SK-N-SH (cell line): Measurements from ENCODE around the gene UTP11.

Source experiments
- CTCF ChIP-seq: fragments of 200-600 bp; sonication (generic); IDR thresholded peaks from 2 replicates; pipeline ENCODE4 v1.6.1; 2017; ENCODE audit warnings: antibody characterized with exemption, mild to moderate bottlenecking, moderate library complexity
- EP300 ChIP-seq, 2 experiments: IDR thresholded peaks; 2 replicates each; pipeline versions ENCODE4 v1.4.0 to v1.6.1; 2012; ENCODE audit warnings: borderline replicate concordance in 1 of 2, low read depth in 1 of 2, low read length in 1 of 2
- EZH2phosphoT487 ChIP-seq: fragments of 200-600 bp; sonication (generic); IDR thresholded peaks from 2 replicates; pipeline ENCODE4 v1.6.1; 2017; ENCODE audit warnings: low read depth, mixed run types, mild to moderate bottlenecking, antibody characterized with exemption, moderate library complexity, borderline replicate concordance
- GATA2 ChIP-seq: sonication (generic); formaldehyde crosslinking; IDR thresholded peaks from 2 replicates; pipeline ENCODE4 v1.5.0; 2020; ENCODE audit warnings: mild to moderate bottlenecking, missing genetic modification reagents
- JUND ChIP-seq: IDR thresholded peaks from 2 replicates; pipeline ENCODE4 v1.4.0; 2012
- MAX ChIP-seq: IDR thresholded peaks from 2 replicates; pipeline ENCODE4 v1.4.0; 2012; ENCODE audit warnings: low read depth
- NFIC ChIP-seq: IDR thresholded peaks from 2 replicates; pipeline ENCODE4 v1.4.0; 2012; ENCODE audit warnings: borderline replicate concordance
- POLR2AphosphoS5 ChIP-seq: IDR thresholded peaks from 2 replicates; pipeline ENCODE4 v1.6.1; 2012; ENCODE audit warnings: low read depth, low read length
- RAD21 ChIP-seq: IDR thresholded peaks from 2 replicates; pipeline ENCODE4 v1.6.1; 2012; ENCODE audit warnings: mild to moderate bottlenecking, low read length
- REST ChIP-seq: IDR thresholded peaks from 2 replicates; pipeline ENCODE4 v1.6.1; 2012; ENCODE audit warnings: mild to moderate bottlenecking, low read depth, low read length, moderate library complexity
- RXRA ChIP-seq: IDR thresholded peaks from 2 replicates; pipeline ENCODE4 v1.4.0; 2012; ENCODE audit warnings: low read depth, mild to moderate bottlenecking, borderline replicate concordance
- TAF1 ChIP-seq: IDR thresholded peaks from 2 replicates; pipeline ENCODE4 v1.6.1; 2012; ENCODE audit warnings: low read depth, mild to moderate bottlenecking, low read length, moderate library complexity, borderline replicate concordance
- TCF12 ChIP-seq: IDR thresholded peaks from 2 replicates; pipeline ENCODE4 v1.4.0; 2012
- TF ChIP-seq, protein P1 (sequence below): fragments of 150-350 bp; IDR thresholded peaks from 2 replicates; pipeline ENCODE4 v1.6.1; 2017; ENCODE audit warnings: antibody characterized with exemption, low read length, low read depth, borderline replicate concordance

GRCh38 chr1:37999430-38000232 is 12.9 kb upstream of the UTP11 start:
- TF ChIP-seq EP300 (IDR thresholded peaks at IDR 0.05; ENCODE audit: borderline replicate concordance in 1 of 2, low read depth in 1 of 2, low read length in 1 of 2) (no peak), RXRA (no peak), EZH2phosphoT487 (no peak), MAX (no peak), POLR2AphosphoS5 (no peak), TAF1 (no peak), REST (no peak), CTCF (no peak), JUND (peak; percentile 49), GATA2 (CRISPR knock-in tag) (no peak), RAD21 (no peak), NFIC (no peak), TCF12 (0 out of 2 replicates have a peak, but pooled peaks have one; percentile 9)
- TF ChIP-seq, protein P1, sequence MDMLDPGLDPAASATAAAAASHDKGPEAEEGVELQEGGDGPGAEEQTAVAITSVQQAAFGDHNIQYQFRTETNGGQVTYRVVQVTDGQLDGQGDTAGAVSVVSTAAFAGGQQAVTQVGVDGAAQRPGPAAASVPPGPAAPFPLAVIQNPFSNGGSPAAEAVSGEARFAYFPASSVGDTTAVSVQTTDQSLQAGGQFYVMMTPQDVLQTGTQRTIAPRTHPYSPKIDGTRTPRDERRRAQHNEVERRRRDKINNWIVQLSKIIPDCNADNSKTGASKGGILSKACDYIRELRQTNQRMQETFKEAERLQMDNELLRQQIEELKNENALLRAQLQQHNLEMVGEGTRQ, result no peak
